Measurements from ENCODE around the gene MC3R.

- no peak for TF ChIP-seq EZH2 (IDR thresholded peaks at IDR 0.05; ENCODE audit: insufficient read depth, low read length)
- TF ChIP-seq CTCF (IDR thresholded peaks at IDR 0.05; ENCODE audit: insufficient read depth, low read depth, low read length): no peak
These were observed 2.8 kb upstream of the MC3R start for GRCh38 chr20:56245761-56246160.
